GM18519 (cell line): Measurements from ENCODE around the gene METTL1.
"Not testable (repeated sequence)": the region's sequence is repeated elsewhere in the genome, so short reads cannot be mapped to it uniquely, and the experiment has no call there.

ENCODE experiments used
- ATAC-seq: cut with Tn5 transposase; IDR thresholded peaks from one replicate; pipeline ENCODE4 v1.9.1; 2021; ENCODE audit warnings: mild to moderate bottlenecking, moderate library complexity; ENCODE audit not compliant: unreplicated experiment, low FRiP score

The METTL1 gene

DNA sequence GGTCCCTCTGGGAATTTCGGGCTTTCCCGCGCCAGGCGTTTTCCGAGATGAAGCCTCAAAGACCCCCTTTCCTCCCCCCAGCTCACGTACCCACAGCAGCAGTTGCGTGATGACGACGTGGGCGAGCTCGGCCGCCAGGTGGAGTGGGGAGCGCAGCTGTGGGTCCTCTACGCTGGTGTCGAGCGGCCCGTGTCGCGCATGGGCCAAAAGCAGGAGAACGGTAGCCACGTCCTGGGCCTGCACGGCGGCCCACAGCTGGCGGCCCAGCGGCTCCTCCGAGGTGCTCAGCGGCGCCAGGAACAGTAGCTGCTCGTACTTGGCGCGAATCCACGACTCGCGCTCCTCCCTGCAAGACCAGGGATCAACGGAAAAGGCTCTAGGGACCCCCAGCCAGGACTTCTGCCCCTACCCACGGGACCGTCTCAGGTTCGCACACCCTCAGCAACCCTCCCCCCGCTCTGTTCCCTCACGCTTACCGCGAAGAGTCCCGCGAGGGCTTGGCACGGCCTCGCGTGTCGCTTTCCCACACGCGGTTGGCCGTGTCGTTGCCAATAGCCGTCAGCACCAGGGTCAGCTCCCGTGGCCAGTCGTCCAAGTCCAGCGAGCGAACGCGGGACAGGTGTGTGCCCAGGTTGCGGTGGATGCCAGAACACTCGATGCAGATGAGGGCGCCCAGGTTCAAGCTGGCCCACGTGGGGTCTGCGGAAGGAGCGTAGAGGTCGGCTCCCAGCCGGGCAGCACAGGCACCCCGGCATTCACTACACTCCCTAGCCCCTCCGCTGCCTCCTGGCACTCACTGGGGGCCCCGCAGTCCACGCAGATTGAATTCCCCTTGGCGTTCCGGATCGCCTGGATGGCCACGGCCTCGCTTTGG is 44.8 kb downstream of the METTL1 start:
- no peak for ATAC-seq

DNA sequence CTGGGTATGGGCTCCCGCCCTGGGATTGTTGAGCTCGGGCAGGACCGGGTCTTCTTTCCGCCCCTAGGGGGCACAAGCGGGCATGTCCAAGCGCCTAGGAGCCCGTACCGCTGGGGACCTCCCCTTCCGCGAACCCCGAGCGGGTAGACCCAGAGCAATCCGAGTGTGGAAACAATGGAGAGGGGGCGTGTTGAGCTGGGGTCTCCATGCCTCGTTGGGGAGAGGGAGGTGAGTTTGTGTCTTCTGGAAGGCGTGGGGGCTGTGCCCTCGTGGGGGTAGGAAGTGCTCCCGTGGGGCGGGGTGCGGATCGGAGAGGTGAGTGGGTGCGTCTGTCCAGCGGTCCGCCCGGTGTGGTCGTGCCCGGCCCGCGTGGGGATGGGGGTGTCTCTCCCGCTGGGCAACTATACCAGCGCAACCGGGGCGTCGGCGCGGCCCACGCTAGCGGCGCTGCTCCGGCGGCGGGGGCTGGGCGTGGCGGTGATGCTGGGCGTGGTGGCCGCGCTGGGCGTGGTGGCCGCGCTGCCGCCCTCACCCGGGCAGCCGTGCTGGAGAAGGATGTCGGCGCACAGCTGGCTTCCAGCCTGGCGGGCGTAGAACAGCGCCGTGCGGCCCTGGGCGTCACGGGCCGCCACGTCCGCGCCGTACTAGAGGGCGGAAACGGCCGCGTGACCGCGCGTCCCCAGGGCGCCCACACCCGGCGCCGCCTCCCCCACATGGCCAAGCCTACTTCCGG is 45.6 kb downstream of the METTL1 start:
- no peak for ATAC-seq

DNA sequence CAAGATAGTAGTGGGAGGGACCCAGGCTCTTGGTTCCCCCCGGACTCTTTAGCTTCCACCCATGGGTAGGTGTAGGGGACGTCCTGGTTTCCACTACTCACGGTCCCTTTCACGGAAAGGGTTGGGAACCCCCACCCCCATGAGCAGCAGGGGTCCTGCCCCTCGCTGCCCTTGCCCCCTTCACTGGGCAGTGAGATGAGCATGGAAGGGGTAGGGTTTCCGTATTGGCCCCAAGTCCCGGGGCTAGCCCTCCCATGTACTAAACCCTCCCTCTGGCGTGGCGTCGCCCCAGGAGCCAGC is 46.1 kb downstream of the METTL1 start:
- ATAC-seq = no peak

DNA sequence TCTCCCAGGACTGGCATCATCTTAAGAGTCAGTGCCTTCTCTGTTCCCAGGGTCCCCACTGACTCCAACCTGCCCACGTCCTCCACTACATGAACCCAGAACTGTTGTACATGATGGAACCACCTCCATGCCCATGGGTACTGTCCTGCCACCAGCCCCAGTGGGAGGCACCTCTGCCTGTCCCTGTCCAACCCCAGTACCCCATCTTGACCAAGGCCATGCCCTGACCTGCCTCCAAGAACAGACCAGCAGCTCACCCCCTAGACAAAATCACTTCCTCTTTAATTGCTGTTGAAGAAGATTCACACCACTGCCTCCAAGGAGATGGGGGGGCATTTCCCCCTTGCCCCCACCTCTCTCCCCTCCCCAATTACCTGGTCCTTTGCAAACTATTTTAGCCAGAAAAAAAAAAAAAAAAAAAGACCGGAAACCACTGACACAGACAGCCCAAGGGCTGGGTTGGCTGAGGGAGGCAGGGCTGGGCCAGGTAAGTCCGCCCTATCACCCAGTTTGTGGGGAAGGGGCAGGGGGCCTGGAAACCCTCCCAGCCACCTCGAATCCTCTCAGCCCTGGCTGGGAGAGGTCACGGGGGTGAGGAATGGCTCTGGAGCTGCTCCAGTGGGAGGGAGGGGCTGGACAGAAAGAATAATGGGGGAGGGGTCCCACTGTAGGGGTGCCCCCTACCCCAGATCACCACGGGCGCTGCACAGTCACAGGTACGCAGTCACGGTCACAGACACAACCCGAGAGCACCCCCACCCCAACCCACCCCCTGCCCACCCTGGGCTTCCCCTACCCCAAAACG is 46.8 kb downstream of the METTL1 start:
- ATAC-seq = no peak

DNA sequence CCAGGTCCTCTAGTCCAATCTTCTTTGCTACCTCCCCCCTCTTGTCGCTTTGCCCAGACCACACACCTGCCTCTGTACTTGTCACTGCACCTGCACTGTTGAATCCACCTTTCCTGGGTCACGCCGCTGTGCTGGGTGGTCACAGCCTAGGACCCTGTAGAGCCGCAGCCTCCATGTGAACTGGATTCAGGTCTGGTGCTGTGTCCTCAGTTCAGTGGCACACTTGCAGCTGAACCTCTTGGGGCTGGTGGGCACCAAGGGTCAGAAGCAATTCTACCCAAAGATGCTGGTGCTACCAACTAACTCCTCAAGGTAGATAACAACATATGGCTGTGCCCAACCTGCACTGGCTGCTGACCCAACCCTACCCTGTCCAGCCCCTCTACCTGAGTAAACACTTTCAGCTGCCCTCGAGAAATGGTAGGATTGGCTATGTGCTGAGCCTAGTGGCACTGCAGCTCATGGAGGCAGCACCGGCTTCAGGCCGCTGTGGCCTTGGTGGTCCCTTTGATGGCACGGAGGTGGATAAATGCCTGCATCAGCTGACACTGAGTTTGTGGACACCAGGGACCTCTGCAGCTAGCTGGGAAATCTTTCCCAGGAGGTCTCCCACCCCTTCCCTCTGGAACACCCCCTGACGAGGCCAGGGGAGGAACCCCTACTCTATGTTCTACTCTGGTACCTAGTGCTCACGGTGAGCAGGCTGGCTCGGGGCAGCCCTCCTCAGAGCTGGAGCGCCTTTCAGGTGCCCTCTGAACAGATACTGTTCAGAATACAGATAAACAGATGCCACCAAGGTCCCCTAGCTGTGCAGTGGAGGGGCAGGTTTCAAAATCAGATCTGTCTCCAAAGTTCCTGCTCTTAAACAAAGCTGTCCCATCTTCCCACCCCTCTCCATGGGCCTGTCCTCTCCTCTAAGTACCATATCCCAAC is 47.6 kb downstream of the METTL1 start:
- no peak for ATAC-seq

DNA sequence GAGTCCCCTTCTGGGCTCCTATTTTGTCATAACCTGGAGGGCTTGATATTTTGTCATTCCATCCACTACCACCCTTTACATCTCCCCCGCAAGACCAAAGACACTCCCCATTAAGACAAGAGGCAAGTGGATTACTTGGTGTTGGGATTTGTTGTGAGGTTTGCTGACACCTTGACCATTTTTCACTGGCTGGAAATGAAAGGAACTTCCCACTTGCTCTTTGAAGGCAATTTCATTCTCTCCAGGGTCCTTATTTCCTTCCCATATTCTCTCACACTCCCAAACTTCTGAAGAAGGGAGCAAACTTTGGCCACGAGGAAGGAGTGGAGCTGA is 48.3 kb downstream of the METTL1 start:
- ATAC-seq = no peak

DNA sequence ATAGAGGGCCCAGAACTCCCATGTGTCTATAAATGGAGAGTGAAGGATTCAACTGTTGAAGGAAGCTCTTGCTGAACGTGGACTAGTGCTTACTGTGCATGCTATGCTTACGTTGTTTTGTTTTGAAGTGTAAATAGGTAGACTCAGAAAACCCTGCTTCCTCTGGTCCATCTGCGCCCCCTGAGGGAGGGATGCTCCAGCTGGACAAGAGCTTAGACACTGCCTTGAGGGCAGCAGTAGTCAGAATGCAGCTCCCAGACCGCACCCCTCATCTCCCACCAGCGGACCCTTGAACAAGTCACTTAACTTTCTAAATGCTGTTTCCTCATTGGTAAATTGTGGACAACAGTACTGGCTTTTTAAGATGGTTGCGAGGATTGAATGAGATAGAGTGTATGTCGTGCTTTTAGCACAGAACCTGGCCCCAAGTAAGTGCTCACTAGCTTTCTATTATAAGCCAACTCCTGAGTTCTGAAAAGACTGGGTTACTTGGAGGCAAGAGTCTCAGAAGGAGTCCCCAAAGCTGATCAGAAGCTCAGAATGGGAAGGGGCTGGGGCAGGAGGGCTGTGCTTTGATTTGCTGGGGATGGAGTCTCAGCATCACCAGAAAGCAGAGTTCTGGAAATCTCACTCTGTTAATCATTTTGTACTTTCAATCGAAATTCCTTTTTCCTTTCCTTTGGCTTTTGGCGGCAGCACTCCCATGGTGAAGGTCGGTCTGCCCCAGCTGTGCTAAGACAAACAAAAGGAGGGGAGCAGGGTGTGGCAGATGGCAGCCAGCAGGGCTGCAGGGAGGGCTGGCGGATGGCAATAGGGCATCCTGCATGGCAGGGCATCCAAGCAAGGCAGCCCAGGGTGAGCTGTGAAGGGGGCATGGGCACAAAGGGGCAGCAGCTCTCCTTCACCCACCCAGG is 48.9 kb downstream of the METTL1 start:
- no peak for ATAC-seq

DNA sequence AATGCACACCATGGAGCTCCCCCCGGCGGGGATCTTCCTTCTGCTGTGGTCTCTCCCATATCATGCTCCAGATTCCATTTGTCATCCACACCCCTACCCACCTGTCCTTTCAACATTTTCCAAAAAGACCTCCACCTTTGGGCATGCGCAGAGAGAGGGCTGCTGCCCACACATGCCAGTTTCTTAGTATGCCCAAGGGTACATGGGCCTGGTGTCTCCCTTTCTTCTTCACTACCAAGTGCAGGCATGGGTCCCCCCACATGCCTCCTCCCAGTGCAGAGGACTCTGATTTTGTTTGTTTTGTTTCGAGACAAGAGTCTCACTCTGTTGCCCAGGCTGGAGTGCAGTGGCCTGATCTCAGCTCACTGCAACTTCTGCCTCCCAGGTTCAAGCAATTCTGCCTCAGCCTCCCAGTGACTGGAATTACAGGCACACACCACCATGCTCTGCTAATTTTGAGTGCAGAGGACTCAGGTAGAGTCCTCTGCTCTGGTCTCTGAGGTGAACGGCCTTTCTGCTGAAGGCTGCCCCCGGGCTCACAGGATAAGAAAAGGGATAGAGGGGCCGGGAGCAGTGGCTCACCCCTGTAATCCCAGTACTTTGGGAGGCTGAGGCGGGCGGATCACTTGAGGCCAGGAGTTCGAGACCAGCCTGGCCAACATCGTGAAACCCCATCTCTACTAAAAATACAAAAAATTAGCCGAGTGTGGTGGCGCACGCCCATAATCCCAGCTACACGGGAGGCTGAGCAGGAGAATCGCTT is 49.9 kb downstream of the METTL1 start:
- ATAC-seq = not testable (repeated sequence)

DNA sequence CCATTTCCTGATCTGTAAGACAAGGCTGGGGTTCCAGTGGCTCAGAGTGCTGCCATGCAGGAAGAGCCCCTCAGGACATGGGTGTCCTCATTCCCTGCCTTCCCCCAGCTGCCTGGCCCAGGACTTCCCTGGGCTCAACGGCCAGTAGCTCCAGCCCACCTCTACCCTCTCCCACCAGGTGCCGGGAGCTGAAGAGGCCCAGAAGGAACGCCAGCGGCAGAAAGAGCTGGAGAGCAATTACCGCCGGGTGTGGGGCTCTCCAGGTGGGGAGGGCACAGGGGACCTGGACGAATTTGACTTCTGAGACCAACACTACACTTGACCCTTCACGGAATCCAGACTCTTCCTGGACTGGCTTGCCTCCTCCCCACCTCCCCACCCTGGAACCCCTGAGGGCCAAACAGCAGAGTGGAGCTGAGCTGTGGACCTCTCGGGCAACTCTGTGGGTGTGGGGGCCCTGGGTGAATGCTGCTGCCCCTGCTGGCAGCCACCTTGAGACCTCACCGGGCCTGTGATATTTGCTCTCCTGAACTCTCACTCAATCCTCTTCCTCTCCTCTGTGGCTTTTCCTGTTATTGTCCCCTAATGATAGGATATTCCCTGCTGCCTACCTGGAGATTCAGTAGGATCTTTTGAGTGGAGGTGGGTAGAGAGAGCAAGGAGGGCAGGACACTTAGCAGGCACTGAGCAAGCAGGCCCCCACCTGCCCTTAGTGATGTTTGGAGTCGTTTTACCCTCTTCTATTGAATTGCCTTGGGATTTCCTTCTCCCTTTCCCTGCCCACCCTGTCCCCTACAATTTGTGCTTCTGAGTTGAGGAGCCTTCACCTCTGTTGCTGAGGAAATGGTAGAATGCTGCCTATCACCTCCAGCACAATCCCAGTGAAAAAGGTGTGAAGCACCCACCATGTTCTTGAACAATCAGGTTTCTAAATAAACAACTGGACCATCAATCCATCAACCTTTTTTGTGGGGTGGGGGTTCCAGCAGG is 51.0 kb downstream of the METTL1 start:
- no peak for ATAC-seq

DNA sequence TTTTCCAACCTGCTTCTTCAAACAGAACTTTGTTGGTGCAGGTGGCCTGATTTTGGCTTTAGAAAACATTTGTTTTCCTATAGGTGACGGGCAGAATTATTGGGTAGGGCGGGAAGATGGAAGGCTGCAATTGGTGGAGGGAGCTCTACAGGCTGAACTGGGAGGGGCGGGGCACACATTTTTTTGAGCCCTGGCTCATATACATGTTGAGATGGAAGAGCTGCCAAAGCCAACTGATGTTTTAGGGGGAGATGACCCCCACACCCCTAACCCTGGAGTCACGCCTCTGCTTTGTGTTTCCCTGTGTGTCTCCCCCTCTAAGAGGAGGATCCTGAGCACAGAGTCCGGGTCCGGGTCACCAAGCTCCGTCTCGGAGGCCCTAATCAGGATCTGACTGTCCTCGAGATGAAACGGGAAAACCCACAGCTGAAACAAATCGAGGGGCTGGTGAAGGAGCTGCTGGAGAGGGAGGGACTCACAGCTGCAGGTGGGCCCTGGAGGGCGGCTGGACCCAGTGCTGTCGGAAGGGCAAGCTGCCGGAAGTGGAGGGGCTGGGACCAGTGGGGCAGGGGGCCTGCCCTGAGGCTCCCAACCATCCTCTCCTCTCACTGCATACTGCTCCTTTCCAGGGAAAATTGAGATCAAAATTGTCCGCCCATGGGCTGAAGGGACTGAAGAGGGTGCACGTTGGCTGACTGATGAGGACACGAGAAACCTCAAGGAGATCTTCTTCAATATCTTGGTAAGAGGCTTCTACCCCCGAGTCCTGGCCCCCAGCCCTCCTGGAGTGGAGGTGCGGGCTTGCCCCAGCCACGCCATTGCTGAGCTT is 51.9 kb downstream of the METTL1 start:
- no peak for ATAC-seq

DNA sequence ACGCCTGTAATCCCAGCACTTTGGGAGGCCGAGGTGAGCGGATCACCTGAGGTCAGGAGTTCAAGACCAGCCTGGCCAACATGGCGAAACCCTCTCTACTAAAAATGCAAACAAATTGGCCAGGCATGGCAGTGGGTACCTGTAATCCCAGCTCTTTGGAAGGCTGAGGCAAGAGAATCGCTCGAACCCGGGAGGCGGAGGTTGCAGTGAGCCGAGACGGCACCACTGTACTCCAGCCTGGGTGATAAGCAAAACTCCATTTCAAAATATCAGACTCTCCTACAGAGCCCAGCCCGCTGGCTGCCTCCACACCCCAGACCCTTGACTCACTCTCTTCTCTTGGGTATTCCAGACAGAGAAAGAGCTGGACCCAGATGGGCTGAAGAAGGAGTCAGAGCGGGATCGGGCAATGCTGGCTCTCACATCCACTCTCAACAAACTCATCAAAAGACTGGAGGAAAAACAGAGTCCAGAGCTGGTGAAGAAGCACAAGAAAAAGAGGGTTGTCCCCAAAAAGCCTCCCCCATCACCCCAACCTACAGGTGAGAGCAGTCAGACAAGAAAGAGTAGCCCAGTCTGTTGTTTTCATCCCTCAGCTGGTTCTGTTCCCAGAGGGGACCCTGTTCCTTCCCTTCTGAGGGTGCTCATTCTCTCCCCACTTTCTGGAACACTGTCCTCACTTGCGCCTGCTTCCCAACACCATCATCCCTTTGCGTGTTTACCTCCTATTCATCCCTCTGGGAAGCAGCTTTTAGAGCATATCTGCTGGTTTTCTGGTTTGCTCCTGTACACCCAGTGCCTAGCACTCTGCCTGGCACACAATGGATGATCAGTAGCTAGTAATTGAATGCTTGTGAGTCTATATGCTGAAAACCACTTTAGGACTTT is 53.0 kb downstream of the METTL1 start:
- ATAC-seq = no peak
